GM18502 (cell line): ENCODE data around the gene LIPC.
"Not testable (repeated sequence)": the region's sequence is repeated elsewhere in the genome, so short reads cannot be mapped to it uniquely, and the experiment has no call there.

Experiments used
- ATAC-seq: cut with Tn5 transposase; IDR thresholded peaks from one replicate; pipeline ENCODE4 v1.9.1; 2021; ENCODE audit warnings: mild to moderate bottlenecking; ENCODE audit not compliant: unreplicated experiment, poor library complexity

The LIPC gene

GRCh38 chr15:58595516-58596263 lies 163.9 kb downstream of the LIPC start:
- ATAC-seq, result no peak

- ATAC-seq, result no peak
These were observed 166.4 kb downstream of the LIPC start for GRCh38 chr15:58597943-58598828.

GRCh38 chr15:58598829-58599210 lies 167.0 kb downstream of the LIPC start:
- no peak for ATAC-seq

GRCh38 chr15:58602823-58603222 lies 171.0 kb downstream of the LIPC start:
- no peak for ATAC-seq

GRCh38 chr15:58603927-58604326 lies 172.1 kb downstream of the LIPC start:
- not testable (repeated sequence) for ATAC-seq

GRCh38 chr15:58604455-58604923 lies 172.7 kb downstream of the LIPC start:
- ATAC-seq, result no peak

- ATAC-seq, result no peak
These were observed 174.2 kb downstream of the LIPC start for GRCh38 chr15:58605931-58606530.

GRCh38 chr15:58606577-58607080 lies 174.8 kb downstream of the LIPC start:
- no peak for ATAC-seq

GRCh38 chr15:58608129-58608590 lies 176.4 kb downstream of the LIPC start:
- ATAC-seq, result no peak

- ATAC-seq, result no peak
These were observed 176.9 kb downstream of the LIPC start for GRCh38 chr15:58608711-58609110.

GRCh38 chr15:58611731-58612676 lies 180.2 kb downstream of the LIPC start:
- ATAC-seq, result no peak

GRCh38 chr15:58616171-58616570 lies 184.4 kb downstream of the LIPC start:
- no peak for ATAC-seq
